HG03045 (cell line): Measurements from ENCODE around the gene RNF187.
"Not testable (repeated sequence)": the region's sequence is repeated elsewhere in the genome, so short reads cannot be mapped to it uniquely, and the experiment has no call there.

Source experiments
- ATAC-seq: cut with Tn5 transposase; IDR thresholded peaks from one replicate; pipeline ENCODE4 v1.9.1; 2021; ENCODE audit warnings: mild to moderate bottlenecking, moderate library complexity; ENCODE audit not compliant: unreplicated experiment

Gene RNF187

DNA sequence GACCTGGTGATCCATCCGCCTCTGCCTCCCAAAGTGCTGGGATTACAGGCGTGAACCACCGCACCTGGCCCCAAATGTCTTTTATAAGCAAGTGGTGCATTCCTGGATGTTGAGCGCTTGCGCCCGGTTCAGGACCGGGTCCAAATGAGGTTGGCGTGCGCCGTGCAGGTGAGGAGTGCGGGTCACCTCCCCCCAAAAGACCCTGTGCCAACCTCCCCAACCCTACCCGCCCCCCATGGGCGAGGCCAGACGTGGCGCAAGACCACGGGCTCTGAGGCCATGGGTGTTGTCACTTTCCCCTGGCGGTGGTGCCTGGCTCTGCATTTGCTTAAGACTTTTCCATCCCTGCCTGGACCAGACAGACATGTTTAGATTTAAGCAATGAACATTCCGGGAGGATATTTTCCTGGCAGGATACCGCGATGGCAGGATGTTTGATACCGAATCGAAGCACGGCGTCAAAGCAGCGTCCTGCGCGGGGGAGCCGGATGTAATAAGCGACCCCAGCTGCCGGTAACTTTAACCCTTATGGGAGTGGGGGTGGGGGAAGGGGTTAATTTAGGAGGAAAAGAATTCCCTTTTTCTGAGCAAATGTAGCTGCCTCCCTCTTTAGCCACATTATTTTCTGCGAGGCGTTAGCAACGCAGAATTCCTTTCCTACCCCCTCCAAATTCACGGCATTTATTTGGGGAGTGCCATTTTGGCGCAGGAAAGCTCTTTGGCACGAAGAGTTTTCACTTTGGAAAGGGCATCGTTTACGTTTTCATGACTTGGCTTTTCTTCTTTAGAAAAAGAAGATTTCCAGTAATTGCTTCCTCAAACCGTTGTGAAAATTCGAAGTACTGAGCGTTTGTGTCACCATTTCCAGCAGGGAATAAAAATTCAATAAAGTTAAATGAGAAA, 27.8 kb upstream of the RNF187 start:
- no peak for ATAC-seq

DNA sequence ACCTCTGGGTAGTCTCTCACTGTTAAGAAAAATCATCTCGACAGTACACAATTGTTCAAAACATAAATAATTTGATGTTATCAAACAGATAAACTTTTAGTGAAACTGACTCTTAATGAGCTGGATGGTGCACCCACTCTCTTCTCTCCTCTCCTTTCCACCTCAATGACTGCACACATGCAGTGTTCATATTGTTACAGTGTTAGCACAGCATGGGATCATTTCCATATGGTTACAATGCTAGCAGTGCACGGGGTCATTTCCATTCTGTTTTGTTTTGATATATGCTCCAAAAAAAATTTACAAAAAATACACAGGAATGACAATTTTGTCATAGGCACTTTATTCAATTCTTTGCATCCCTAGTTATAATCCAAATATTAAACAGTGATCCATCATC, 26.4 kb upstream of the RNF187 start:
- ATAC-seq = no peak

DNA sequence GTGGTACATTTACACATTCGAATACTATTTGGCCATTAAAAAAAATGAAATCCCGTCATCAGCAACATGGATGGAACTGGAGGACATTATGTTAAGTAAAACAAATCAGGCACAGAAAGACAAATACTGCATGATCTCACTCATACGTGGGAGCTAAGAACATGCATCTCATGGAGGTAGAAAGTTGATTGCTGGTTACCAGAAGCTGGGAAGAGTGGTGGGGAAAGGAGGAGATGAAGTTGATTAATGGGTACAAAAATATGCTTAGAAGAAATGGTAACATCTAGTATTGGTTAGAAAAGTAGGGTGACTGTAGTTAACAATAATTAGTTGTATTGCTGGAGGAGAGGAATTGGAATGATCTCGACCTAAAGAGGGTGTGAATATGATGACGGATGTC, 24.6 kb upstream of the RNF187 start:
- ATAC-seq = no peak

DNA sequence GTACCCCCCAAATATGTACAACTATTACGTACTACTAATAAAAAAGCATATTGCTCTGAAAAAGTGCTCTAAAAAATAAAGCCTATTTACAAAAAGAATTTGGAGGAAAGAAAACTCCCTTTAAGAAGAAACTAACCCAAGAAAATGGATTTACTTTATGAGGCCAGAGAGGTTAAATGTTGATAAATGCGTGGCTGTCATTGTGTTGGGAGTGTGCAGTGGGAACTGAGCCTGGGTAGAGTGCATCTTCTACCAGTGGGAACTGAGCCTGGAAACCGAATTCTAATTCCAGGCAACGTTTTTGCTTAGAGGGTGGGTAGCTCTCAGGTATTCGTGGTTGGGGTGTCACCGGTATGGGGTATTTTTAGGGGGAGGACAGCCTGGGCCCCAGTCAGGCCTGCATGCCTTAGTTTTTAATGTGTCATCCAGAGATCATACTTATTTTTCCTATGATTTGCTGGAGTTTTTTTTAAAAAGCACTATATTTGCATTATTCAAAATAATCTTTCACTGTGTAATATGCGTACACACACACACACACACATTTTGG, 24.1 kb upstream of the RNF187 start:
- no peak for ATAC-seq

DNA sequence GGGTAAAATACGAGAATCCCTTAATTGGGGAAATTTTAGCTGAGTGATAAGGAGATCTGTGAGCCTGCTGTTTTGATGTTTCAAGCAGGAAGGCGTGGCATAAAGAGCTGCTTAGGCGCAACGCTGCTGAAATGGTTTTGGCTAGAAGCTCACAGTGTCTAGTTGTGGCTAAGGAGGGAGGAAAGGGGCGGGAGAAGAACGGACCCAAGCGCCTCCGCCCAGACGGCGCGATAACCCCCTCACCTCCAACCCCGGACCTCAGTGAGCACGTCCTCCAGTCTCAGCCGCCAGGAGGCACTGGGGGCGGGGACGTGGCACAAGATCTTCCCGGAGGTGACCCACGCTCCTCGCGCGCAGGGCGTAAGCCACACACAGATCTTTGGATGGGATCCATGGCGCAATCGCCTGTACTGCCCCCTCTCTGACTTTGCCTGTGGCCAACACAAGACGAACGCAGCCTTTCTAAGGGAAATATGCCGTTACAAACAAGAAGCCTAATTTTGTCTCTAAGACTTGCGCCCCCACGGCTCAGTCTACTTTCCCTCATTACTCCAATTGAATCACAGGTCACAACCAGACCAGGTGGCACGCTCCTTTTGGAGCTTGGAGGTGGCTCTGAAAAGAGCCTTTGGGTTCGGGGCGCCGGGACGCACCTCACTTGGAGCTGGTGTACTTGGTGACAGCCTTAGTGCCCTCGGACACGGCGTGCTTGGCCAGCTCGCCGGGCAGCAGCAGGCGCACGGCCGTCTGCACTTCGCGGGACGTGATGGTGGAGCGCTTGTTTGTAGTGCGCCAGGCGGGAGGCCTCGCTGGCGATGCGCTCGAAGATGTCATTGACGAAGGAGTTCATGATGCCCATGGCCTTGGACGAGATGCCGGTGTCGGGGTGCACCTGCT, 23.4 kb upstream of the RNF187 start:
- ATAC-seq = peak; percentile 41

DNA sequence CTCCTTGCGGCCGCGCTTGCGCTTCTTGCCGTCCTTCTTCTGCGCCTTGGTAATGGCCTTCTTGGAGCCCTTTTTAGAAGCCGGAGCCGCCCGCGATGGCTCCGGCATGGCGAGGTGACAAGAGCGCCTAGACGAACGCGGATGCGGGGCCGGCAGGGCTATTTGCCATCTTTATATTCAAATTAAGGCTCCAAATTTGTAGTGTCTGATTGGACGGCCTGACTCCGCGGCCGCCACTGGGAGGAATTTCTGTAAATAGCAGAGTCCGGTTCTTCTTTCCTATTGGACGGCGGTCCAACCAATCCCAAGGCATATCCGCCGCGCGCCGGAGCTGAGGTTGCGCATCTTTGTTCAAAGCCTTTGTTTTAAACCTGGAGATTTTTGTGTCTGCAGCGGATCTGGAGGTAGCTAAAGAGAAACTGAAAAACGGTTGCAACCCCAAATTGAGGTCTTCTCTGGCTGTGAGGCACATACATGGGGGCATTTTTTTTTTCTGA, 22.6 kb upstream of the RNF187 start:
- ATAC-seq = peak; percentile 91

DNA sequence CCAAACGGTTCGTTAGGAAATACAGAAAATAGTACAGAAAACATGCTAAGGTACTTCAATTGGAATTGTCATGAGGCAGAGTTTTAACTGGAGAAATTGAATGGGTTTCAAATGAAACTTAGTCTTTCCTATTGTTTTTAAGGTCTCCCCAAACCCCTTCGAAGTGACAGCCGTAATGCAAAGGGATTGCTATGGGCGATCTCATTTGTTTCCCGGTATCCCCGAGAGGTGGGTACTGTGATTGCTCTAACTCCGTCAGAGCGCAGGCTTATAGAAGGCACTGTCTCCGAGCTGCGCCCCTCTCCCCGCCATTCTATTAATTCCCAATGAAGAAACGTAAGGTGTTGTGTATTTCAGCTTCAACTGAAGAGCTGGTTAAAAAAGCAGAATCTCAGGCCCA, 22.0 kb upstream of the RNF187 start:
- ATAC-seq = no peak

DNA sequence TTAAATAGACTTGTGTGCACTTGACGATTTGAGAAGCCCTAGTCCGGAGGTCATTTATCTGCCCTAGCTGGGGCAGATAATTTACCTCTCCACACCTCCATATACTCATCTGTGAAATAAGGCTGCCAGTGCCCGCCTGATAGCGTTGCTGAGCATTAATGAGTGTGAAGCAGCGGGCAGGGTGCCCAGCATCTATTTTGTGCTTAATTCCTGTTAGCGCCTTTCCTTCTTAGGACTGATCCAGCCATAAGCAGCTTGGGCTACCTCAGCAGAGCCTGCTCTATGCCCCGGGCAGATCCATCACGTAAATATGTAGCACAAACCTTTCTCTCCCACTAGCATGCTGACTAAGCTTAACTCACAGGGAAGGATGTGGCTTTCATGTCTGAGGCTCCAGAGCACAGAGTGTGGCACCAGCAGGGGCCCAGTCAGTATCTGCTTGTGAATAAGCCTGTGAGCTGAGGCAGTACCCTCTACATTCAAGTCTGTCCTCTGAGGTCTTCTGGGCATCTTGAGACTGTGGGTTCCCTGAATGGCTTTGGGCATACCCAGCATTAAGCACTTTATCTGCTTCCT, 21.5 kb upstream of the RNF187 start:
- no peak for ATAC-seq

DNA sequence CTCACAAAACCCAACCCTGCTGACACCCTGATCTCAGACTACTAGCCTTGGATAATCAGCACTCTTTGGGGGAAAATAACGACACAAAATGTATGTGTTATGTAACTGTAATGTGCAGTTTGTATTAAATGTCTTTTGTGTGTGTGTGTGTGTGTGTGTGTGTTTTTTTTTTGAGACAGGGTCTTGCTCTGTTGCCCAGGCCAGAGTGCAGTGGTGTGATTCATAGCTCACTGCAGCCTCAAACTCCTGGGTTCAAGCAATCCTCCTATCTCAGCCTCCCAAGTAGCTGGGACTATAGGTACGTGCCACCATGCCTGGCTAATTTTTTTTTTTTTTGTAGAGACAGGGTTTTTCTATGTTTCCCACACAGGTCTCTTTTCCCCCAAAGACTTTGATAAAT, 19.0 kb upstream of the RNF187 start:
- not testable (repeated sequence) for ATAC-seq

DNA sequence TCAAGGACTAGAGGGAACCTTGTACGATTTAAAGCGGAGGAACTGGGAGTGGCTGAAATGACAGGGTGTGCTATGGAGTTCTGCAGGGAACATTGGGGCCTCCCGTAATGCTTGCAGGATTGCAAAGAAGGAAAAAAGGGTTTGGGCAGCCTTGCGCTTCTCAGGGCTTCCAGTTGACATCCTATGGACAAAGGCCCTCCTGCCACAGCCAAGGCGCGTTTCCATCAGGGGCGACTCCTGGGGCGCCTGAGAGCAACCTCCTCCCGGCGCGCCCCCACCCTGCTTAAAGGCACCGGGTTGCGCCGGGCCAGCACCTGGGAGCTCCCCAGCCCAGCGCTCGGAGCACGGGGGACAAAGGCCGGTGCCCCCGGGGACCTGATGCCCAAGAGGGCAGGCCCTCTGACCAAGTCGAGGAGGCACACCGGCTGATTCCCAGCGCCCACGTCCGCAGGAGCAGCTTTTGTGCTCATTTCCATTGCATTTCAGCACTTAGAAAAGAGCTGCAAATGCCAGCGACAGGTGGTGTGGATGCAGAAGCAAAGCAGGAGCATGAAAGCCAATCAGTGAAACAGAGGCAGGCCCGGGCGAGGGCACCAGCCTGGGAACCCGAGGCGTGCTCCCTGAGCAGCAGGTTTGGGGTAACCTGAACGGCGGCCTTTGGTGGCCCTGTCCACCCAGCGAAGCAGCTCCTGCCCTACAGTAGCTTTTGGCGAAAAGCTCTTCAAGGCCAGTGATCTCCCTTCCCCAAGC, 17.6 kb upstream of the RNF187 start:
- ATAC-seq = no peak

DNA sequence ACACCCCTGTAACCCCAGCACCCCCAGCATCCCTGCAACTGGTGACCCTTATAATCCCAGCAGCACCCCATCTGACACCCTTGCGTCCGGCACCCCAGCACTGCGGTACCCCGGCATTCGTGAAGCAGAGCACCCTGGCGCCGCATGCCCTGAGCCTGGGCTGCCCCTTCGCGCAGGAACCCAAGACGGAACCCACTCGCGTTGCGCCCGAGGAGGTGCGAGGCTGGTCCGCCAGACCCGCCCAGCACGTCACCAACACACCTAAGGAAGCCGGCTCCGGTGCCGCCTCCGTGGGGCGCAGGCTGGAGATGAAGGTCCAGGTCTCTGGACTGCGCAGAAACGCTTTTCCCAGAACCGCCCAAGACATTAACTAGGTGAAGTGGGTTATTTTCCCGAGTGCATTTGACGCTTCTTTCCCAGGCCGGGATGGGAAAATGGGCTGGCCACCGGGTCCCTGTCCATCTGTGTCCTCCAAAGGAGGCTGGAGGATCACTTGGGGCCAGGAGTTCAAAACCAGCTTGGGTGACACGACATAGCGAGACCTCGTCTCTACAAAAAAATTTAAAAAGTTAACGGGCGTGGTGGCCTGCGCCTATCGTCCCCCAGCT, 15.9 kb upstream of the RNF187 start:
- ATAC-seq = no peak

DNA sequence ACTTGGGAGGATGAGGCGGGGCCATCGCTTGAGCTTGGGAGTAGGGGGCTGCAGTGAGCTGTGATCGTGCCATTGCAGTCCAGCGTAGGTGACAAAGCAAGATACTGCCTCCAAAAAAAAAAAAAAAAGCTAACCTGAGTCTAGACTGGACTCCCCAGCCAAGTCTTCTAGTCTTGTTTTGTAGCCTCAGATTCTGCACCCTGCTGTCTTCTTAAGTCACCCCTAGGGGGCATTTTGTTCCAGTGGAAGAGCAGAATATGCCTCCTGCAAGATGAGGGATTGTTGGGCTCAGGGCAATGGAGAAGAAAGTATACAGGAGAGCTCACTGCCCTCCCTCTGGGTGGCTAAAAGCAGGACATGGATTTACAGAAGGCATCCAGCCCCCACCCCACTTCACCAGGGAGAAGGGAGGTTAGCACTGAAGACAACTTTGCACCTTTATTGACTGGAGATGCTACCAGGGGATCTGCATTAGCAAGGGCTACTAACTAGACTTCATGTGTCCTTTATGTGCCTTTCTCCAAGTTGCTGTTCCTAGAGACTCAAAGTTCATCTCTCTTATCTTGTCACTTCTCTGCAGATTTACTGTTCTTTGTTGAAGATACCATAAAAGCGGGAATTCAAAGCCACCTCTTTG, 15.3 kb upstream of the RNF187 start:
- ATAC-seq = no peak

DNA sequence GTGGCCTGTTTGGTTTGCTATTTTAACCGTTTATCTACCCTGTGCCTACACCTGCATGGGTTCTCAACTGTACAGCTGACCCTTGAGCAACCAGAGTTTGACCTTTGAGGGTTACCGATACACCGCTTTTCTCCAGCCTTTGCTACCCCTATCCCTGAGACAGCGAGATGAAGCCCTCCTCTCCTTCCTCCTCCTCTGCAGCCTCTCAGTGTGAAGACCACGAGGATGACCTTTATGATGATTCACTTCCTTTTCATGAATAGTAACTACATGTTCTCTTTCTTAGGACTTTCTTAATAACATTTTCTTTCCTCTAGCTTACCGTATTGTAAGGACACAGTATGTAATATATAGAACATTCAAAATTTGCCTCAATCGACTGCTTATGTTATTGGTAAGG, 14.5 kb upstream of the RNF187 start:
- ATAC-seq = no peak

DNA sequence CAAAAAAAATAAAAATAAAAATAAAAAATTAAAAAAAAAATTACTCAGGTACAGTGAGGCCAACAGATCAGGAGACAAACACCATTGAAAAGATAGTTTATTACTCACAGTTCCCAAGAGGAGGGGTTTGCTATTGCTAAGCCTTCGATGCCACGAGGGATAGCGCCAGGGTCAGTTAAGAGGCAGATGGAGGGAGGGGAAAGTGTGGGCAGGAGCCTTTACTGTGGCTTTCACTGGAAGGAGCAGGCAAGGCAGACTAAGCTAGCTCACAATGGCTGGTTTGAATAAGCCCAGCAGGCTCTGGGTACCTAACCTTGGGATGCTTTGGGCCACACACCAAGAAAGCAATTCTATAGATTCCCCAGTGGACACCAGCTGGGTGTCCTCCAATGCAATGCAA, 12.7 kb upstream of the RNF187 start:
- no peak for ATAC-seq

DNA sequence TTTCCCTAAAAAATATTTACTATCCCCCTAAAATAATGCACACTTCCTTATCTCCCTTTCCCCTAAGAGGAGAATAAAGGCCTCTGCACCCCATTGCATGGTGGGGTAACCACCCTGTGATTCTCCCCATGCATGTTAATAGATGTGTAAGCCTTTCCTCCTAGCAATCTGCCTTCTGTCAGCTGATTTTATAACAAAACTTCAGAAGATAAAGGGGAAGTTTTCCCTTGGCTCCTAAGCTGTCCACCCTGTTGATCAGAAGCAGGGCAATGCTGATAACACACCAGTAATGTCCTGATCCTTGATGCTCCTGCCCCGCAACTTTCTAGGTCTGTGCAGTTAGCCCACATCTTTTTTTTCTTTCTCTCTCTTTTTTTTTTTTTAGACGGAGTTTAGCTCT, 11.4 kb upstream of the RNF187 start:
- ATAC-seq = no peak

DNA sequence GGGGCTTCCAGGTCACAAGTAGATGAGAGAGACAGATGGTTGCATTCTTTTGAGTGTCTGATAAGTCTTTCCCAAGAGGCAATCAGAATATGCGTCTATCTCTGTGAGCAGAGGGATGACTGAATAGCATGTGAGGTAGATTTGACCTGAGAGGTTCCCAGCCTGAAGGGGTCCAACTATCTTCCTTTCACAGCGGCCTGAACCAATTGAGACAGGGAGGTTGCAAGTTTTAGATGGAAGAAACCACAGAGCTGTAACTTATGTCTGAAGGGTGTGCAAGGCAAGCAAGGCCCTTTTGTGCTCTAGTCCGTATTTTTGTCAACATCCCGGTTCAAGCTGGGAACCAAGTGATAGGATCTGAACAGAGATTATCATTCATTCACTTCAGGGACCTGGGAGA, 9.9 kb upstream of the RNF187 start:
- ATAC-seq = no peak

DNA sequence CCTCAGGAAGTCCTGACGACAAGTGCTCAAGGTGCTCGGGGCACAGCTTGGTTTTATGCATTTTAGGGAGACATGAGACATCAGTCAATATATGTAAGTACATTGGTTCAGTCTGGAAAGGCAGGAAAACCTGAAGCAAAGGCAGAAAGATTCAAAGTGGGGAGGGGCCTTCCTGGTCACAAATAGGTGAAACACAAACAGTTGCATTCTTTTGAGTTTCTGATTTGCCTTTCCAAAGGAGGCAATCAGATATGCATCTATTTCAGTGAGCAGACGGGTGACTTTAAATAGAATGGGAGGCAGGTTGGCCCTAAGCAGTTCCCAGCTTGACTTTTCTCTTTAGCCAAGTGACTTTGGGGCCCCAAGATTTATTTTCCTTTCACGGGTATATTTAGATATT, 8.9 kb upstream of the RNF187 start:
- no peak for ATAC-seq

DNA sequence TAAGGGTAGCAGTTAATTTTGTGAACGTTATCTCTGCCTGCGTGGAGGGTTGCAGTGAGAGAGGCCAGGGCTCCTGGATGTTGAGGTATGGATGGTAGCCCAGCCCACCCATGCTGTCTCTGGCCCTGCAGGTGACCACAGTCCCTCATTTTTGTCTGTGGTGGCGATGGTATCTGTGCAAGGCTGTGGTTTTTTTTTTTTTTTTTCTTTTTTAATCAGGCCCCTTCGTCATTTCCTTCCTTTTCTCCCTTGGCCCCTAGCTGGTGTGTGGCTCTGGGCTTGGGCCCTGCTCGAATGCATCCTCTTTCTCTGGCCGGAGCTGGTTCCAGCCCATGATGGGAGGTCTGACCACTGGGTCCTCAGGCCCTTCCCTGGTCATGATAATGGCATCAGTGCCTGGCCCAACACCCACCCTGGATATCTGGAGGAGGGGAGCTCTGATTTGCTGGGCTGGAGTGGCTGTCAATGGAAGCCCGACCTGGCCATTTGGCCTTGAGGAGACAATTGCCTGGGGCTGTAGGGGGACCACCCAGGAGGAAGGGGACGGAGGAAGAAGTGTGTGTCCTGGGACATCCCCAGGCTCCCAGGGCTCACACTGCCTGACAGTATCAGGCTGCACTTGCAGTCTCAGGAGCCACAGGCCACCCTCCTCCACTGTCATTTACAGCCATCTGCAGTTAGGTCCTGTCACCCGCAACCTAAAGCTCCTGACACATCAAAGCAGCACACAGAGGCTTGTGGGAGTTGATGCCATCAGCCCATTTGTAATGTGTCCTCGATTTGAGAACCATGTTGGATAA, 8.1 kb upstream of the RNF187 start:
- ATAC-seq = no peak

DNA sequence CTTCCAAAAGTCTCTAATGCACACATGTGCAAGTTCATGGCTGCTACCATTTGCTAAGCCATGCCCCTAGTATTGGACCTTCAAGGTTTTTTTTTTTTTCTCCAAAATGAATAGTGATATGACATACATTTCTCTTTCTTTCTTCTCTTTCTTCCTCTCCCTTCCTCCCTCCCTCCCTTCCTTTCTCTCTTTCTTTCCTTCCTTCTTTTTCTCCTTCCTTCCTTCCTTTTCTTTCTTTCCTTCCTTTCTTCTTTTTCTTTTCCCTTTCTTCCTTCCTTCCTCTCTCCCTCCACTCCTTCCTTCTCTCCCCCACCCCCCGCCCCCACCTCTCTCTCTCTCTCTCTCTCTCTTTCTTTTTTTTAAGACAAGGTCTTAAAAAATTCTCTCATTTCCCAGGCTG, 3.4 kb upstream of the RNF187 start:
- no peak for ATAC-seq
